Right renal pelvis (tissue), 4 donors: ENCODE results near the gene NHERF2. TPM values are rescaled to one million over a fixed set of nuclear protein-coding genes. Genes with fewer than 3 reads are reported as not detected.
"Not testable (repeated sequence)": the region's sequence is repeated elsewhere in the genome, so short reads cannot be mapped to it uniquely, and the experiment has no call there.

ENCODE experiments used
- DNase-seq, 4 donors: peaks; one replicate each; pipeline ENCODE4 v3.0.0-alpha.2; 2013; ENCODE audit warnings: low read depth in 4 of 4, low spot score in 3 of 4, missing footprints in 1 of 4
- polyA plus RNA-seq, 4 donors: library from polyadenylated mRNA; unstranded; fragments of 120-200 nt; gene quantifications; one replicate each; pipeline ENCODE4 v1.2.1, GENCODE V29; 2013; ENCODE audit not compliant: insufficient read length in 4 of 4

NHERF2 gene
- polyA plus RNA-seq, 4 donors: 117 to 185 (median 126) TPM

DNA sequence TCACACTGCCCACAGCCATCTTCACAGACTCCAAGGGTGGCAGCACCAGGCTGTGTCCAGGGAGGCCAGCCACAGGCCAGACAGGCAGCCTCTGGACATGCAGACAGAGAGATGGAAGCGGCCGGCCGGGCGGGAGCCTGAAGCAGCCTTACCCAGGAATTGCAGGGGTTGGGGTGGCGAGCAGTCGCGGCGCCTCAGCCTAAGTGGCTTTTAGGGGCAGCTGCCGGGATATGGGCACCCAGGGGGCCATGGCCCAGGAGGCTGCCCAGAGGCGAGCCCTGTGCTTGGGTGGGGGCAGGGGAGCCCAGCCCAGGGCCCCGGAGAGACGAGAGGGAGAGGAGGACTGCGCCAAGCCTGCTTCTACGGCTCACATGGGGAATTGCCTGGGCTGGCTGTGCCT lies 1.5 kb upstream of the NHERF2 start:
- DNase-seq: no peak

DNA sequence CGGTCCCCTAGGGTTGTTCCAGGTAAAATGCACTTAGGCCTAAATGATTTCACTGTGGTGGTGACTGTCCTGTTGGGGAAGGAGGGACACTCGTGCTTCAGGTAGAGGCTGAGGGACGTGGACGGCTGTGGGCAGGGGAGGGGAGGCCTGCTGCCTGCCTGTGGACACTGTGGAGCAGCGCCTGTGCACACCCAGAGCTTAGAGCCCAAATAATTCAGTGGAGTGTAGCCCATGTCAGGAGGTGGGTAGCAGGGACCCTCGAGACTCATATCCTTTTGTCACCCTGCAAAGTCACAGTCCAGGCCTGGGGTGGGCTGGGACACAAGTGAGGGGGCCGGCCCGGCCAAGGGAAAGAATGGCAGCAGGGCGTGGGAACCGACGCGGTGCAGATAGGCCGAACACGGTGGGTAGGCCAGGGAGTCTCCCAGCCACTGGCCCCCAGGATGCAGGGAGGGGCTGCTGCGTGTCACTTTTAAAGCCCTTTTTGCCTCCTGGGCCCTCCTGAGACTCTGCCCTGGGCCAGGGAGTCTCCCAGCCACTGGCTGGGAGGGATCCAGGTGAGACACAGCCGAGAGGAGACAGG lies 733 bp upstream of the NHERF2 start:
- DNase-seq: no peak

DNA sequence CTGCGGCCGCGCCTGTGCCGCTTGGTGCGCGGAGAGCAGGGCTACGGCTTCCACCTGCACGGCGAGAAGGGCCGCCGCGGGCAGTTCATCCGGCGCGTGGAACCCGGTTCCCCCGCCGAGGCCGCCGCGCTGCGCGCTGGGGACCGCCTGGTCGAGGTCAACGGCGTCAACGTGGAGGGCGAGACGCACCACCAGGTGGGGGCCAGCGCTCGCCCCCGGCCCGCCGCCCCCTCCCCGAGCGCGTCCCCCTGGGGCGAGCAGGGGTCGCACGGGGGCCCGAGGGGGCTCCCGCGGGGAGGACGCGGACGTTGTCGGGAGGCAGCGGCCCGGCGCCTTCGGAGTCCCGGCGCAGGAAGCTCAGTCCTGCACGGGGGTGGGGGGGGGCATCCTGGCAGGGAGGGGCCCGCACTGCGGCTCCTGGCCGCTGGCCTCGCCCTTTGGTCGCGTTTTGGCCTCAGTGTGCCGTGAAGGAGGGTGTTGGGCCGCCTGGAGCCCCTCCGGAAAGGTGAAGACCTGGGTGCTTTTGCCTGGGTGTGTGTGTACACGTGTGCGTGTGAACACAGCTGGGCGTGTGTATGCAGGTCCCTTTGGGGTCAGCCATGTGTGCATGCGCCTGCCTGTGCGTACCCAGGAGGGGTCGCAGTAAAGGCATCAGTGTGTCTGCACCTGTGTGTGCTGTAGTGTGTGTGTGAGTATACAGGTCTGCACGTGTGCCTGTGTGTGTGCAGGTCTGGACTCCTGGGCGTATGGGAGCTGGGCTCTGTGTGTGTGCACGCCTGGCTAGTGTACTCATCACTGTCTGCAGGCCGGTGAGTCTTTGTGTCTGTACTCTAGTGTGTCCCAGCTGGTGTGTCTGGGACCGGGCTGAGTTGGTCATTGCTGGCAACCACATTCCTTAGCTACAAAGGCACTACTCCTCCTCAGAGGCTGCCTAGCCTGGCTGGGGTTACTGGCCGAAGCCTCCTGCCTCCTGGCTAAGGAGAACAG lies 615 bp downstream of the NHERF2 start:
- DNase-seq: no peak

DNA sequence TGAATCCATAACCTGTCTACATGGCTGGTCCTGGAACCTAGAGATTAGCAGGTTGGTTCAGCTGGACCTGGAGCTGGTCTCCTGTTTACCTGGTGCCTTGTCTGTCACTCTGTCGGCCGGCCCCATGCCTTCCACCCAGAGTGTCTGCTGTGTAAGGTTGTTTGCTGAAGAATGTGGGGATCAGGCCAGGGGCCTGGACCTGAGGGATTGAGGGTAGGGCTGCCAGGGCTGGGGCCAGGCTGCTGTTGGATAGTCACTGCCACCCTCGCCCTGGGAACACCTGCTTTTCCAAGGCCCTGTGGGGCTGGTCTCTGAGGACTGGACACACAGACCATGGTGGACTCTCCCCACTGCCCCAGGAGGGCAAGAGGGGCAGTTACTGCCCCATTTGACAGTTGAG lies 1.4 kb downstream of the NHERF2 start:
- no peak for DNase-seq

DNA sequence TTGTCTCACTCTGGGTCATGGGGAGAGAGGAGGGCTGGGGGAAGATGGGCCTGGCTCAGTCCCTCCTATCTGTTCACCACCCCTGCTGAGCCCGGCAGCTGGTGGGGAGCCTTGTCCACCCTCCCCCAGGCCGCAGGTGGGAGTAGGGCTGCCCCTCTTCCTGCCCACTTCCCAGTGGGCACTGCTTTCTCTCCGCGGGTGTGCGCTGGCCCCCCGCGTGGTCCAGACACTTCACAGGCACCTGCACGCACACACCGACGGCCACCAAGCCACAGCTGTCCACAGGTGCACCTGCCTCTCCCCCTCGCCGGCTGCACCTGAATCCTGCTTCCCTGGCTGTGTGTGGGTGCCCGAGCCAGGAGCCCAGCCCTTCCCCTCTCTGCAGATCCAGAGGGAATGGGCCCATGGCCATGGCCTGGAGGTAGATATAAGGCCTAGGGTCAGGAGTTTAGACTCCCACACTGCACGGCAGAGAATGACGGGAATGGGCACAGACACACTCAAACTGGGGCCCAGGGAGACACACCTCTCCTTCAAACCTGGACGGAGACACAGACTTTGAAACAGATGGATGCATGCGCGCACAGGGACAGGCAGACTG lies 2.0 kb downstream of the NHERF2 start:
- no peak for DNase-seq

DNA sequence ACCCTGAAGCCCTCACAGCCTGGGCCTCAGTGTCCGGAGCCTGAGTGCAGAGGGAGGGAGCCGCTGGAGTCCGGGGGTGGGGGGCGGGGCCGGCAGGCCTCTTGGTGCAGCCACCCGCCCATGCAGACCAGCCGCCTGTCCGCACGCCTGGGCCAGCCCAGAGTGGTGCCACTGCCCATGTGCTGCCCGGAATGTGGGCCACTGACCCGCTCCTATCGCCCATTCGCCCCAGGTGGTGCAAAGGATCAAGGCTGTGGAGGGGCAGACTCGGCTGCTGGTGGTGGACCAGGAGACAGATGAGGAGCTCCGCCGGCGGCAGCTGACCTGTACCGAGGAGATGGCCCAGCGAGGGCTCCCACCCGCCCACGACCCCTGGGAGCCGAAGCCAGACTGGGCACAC lies 2.6 kb downstream of the NHERF2 start:
- DNase-seq: no peak

DNA sequence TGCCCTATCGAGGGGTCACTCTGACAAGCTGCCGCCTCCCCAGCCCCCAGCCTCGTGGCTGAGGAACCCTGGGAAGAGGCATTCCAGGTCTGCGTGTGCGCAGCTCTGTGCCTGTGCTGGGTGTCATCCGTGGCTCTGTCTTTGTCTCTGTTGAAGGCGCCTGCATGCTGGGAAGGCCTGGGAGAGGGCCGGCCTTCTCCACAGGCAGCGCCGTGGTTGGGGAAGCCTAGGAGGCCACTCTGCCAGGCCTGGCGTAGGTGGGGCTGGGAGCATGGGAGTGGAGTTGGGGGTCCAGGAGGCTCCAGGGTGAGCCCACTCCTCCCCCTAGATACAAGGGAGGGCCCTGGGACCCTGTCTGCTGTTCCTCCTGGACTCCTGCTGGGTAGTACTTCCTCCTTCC lies 3.3 kb downstream of the NHERF2 start:
- DNase-seq: no peak

DNA sequence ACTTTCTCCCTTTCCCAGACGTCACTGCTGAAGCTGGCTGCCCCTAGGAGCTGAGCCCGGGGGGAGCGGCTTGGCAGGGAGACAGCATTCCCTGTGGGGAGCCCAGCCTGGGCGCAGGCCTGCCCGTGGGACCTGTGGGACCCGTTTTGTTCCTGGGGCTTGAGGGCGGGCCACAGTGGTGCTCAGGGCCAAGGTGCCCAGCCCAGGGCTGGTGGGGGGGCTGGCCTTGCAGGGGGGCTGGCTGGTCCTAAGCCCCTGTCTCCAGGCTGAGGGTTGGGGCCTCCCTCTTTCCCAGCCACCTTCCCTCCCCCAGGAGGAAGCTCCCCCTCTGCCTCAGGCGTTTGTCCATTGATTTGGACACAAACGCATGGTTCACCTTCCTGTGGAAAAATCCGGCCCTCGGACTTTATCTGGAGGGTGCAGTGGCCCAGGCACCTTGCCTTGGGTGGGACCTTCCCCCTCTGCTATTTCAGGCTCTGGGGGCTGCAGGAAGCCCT lies 4.4 kb downstream of the NHERF2 start:
- DNase-seq: no peak

DNA sequence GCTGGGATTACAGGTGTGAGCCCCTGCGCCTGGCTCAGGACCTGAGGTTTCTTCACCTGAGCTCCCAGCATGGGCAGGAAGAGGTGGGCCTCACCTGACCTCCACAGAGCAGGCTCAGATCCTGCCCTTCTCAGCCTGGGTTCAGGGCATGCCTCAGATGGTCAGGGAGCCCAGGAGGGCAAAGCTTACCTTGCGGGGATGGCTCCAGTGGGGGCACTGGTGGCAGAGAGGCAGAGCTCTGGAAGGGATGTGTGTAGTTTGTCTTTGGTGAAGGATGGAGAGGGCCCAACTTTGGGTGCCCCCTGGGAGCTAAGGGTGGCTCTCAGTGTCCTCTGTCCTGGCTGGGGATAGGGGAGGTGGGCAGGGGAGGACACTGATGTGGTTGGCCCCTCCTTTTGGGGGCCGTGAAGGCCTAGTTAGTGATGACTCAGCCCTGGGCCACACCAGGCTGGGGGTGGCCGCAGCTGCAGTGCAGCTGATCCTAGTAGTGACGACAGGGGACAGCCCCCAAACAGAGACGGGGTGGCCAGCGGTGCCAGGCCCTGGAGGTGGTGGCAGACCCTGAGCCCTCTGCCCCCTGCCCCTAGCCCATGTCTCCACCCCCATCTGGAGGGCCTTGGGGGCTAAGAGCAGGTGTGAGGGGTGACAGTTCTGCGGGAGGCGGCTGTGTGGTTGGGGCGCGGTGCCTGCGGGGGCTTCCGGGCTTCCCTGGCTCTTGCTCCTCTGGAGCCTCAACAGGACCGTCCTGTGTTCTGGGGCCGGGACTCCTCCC lies 5.8 kb downstream of the NHERF2 start:
- no peak for DNase-seq

DNA sequence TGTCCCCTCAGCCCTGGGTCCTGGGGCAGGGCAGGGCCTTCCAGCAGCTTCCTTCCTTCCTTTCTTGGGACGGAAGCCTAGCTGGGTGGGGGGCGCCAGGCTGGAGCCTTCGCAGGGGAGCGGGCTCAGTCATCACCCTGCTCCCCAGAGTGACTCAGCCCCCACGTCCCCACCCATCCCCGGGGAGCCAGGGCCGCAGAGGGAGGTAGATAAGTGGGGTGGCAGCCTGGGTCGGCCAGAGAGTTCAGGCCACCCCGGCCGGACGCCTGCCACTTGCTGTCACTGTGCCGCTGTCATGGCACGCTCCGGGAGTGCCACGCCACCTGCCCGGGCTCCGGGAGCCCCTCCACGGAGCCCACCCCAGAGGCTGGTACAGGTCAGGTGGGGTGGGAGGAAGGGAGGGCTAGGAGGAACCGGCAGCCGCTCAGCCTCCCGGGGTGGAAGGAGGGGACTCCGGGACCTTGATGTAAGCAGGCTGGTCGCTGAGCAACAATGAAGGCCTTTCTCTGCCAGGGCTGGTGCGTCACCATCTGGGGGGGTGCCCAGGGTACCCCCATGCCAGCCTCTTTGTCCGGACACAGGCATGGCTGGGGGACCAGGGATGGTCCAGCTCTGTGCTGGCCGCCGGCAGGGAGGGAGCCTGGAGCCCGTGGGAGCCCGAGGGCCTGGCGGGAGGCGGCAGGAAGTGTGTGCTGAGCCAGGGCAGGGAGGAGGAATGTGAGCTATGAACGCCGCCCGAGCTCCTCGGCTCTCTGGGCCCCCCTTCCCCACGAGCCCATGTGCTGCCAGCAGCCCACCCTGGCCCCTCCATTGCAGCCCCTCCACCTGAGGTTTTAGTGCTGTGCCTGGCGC lies 6.6 kb downstream of the NHERF2 start:
- no peak for DNase-seq

DNA sequence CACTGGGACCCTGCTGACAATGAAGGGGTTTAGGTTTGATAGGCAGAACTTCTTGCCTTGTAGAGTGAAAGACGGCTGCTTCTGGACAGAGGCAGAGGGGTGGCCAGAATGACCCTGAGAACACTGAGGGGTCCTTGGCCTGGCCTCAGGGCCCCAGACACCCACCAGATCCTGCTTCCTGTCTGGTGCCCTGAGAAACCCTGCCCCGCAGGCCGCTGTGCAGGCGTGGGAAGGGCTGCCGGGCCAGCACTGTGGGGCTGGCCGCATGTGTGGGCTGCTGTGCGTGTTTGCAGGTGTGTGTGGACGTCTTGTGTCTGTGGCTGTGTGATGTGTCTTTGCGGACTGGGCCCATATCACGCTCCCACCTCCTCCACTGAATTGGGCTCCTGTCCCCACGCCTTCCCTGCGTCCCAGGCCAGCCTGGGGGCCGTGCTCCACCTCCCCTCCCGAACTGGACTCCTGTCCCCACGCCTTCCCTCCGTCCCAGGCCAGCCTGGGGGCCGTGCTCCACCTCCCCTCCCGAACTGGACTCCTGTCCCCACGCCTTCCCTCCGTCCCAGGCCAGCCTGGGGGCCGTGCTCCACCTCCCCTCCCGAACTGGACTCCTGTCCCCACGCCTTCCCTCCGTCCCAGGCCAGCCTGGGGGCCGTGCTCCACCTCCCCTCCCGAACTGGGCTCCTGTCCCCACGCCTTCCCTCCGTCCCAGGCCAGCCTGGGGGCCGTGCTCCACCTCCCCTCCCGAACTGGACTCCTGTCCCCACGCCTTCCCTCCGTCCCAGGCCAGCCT lies 7.4 kb downstream of the NHERF2 start:
- not testable (repeated sequence) for DNase-seq

DNA sequence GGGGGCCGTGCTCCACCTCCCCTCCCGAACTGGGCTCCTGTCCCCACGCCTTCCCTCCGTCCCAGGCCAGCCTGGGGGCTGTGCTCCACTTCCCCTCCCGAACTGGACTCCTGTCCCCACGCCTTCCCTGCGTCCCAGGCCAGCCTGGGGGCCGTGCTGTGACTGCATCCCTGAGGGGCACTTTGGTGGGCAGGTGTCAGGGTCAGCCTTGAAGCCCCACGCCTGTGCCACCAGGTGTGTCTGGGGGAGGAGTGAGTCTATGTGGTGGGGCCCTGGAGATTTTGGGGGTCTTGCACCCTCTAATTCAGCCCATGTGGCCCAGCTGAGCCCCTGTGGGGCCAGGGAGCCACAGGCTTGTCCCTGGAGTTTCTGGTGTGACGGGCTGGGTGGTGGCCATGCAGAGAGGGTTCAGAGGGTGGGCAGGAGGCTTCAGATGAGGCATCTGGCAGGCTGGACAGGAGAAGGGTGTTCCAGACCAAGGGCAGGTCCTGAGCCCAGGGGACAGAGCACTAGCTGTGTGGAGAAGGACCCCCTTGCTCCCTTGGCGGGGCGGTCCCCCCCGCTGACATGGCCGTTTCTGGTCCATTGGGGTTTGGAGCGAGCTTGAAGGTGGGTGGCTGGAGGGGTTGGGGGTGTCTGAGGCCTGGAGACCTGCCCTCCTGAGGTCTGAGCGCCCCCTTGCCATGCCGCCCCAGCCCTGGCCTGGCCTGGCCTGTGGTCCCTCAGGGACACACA lies 8.2 kb downstream of the NHERF2 start:
- DNase-seq: no peak

DNA sequence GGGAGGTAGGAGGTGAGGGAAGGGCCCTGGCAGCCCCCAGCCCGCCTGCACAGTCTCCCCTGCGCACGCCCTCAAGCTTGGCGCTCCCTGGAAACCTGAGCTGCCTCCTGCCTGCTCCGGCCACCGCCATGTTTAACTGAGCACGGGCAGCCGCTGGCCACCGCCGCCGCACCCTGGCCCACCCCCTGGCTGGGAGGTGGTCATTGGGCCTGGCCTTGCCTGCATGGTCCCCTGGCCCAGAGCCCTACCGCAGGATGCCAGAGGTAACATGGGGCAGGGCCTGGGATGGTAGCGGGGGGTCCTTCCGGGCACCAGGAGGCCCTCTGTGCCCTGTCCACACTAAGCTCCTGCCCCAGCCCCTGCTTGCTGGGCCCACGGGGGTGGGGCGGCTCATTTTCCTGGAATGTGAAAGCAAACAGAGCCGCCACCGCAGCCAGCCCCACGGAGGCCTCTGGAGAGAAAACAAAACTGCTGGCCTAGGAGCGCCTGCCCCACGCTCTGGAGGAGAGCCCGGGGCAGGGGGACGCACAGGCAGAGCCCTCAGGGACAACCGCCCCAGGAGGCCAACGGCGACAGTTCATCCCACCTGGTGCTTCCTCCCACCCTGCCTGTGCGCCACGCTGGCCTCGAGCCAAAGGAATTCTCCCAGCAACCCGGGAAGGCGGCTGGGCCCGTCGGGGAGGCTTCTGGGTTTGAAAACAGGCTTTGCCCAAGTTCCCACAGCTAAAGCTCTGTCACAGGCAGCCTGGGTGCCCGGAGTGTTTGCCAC lies 8.9 kb downstream of the NHERF2 start:
- peak in 1 of 4 donors; percentile 59 for DNase-seq

DNA sequence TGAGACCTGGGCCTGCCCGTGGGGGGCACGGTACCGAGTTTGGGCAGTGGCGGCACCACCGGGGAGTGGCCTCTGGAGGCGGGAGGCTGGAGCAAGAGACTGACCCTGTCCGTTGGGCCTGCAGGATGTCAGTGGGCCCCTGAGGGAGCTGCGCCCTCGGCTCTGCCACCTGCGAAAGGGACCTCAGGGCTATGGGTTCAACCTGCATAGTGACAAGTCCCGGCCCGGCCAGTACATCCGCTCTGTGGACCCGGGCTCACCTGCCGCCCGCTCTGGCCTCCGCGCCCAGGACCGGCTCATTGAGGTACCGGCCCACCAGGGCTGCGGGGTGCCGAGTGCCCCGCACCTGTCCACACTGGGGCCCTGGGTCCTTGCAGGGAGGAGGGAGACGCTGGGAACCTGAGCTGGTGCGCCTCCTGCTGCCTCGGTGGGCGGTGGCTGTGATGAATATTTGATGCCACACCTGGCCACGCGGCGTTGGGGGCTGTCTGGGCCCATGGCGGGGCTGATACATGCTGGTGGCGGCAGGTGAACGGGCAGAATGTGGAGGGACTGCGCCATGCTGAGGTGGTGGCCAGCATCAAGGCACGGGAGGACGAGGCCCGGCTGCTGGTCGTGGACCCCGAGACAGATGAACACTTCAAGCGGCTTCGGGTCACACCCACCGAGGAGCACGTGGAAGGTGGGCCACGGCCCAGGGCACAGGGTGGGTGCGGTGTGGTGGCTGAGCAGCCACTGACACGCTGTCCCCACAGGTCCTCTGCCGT lies 9.7 kb downstream of the NHERF2 start:
- no peak for DNase-seq

DNA sequence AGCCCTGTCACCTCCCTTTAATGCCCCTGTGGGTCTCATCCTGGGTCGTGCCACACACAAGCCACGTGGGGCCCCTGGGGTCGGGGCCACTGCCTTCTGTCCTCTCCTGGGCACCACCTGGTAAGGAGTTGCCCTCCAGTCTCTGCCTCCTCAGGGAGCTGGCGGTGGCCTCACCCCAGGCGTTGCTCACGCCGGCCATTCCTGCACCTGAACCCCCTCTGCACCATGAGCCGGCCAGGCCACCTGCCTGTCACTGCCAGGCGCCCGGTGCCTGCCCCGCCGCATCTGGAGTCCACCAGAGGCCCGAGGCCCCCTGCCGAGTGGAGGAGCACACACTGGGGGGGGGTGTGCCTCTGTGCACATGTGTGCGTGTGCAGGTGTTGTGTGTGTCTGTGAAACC lies 10.4 kb downstream of the NHERF2 start:
- no peak for DNase-seq

DNA sequence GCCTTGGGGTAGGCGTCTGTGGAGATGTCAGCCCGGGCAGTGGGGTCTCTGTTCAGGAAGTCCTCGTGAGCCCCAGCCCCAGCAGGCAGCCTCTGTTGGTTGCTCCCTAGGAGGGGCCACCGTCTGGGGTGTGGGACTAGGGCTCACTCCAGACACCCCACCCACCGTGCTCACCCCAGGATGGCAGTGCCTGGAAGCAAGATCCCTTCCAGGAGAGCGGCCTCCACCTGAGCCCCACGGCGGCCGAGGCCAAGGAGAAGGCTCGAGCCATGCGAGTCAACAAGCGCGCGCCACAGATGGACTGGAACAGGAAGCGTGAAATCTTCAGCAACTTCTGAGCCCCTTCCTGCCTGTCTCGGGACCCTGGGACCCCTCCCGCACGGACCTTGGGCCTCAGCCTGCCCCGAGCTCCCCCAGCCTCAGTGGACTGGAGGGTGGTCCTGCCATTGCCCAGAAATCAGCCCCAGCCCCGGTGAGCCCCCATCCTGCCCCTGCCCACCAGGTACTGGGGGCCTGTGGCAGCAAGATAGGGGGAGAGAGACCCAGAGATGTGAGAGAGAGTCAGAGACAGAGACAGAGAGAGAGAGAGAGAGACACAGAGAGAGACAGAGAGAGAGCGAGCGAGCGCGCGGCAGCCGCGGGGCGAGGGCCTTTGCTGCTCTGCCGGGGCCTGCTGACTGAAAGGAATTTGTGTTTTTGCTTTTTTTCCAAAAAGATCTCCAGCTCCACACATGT lies 11.1 kb downstream of the NHERF2 start:
- no peak for DNase-seq
